ENCODE data around the gene TTLL7. TPM values are rescaled to one million over a fixed set of nuclear protein-coding genes. Genes with fewer than 3 reads are reported as not detected.

The TTLL7 gene
- total RNA-seq, 1 experiment from 2014 or later, result 6.6 TPM

GRCh38 chr1:83932693-83933092 lies 66.2 kb downstream of the TTLL7 start:
- no peak overlapping the region for H3K18ac ChIP-seq (ENCODE audit: insufficient read length, low read depth, low read length)
- no peak overlapping the region for H2BK5ac ChIP-seq (ENCODE audit: insufficient read length, low read length)
- H2AK5ac ChIP-seq (ENCODE audit: insufficient read length, low read length), result no peak overlapping the region
- H2BK120ac ChIP-seq (ENCODE audit: low read depth, low read length, poor library complexity, severe bottlenecking), result no peak overlapping the region
- H3K79me2 ChIP-seq (ENCODE audit: insufficient read depth, low read length), result no peaks in the 10 kb centered on the region
- no peak overlapping the region for H2BK15ac ChIP-seq (ENCODE audit: low read depth, low read length)
- no CpG with 5 or more reads among the region's 4 CpGs for WGBS (ENCODE audit: extremely low coverage, insufficient read length, low lambda C conversion rate)
- H3K4me1 ChIP-seq (ENCODE audit: insufficient read depth, low read length), result peaks cover under 1% of the 10 kb centered on the region; the same call in 1 of the 2 replicates
- no peak overlapping the region for H3T11ph ChIP-seq (ENCODE audit: low read length)
- no peak for DNase-seq
- H4K5ac ChIP-seq (ENCODE audit: insufficient read length, low read depth, low read length), result no peak overlapping the region
- no peaks in the 10 kb centered on the region for H3K36me3 Mint-ChIP-seq (ENCODE audit: insufficient read depth in 1 of 3, low read depth in 3 of 3)
- H3K79me1 ChIP-seq (ENCODE audit: insufficient read depth, low read depth, low read length, poor library complexity, severe bottlenecking), result no peaks in the 10 kb centered on the region
- no peak overlapping the region for H2BK20ac ChIP-seq (ENCODE audit: low read depth, low read length, poor library complexity, severe bottlenecking)
- no peak for TF ChIP-seq CTCF (conservative IDR thresholded peaks at IDR 0.05)
- no peak overlapping the region for H3K4me2 ChIP-seq (ENCODE audit: insufficient read depth, insufficient read length, low read length)
- H3K9ac ChIP-seq (ENCODE audit: extremely low read depth, insufficient read length, low read length), result no peak overlapping the region
- no peak overlapping the region for H2BK12ac ChIP-seq (ENCODE audit: insufficient read length, low read depth, low read length)
- H3K4me1 Mint-ChIP-seq, result peaks cover 3 to 5% of the 10 kb centered on the region in 2 experiments; a peak in 3 of 4 replicates
- no peak overlapping the region for H3K4ac ChIP-seq (ENCODE audit: low read depth, low read length)
- no peak overlapping the region for H3K4me3 Mint-ChIP-seq
- H3K9me3 Mint-ChIP-seq, result no peaks in the 10 kb centered on the region
- H3K27me3 Mint-ChIP-seq (ENCODE audit: low read depth), result no peaks in the 10 kb centered on the region
- H4K91ac ChIP-seq (ENCODE audit: insufficient read length, low read depth, low read length), result no peak overlapping the region
- H3K27ac ChIP-seq (ENCODE audit: insufficient read length, low read depth, low read length), result no peak overlapping the region
- no peaks in the 10 kb centered on the region for H3K23me2 ChIP-seq (ENCODE audit: insufficient read length, low read depth, low read length, poor library complexity, severe bottlenecking)
- no peaks in the 10 kb centered on the region for H3K9me3 ChIP-seq (ENCODE audit: control insufficient read depth, low read depth, low read length)
- H3K14ac ChIP-seq (ENCODE audit: insufficient read depth, low read length), result no peak overlapping the region
- H3K27me3 ChIP-seq (ENCODE audit: insufficient read depth, low read length), result no peaks in the 10 kb centered on the region
- no peak overlapping the region for H2AFZ ChIP-seq (ENCODE audit: low read length)
- H3K56ac ChIP-seq (ENCODE audit: insufficient read length, low read depth, low read length), result no peak overlapping the region
- H4K20me1 ChIP-seq (ENCODE audit: control insufficient read depth, insufficient read depth, insufficient read length), result no peaks in the 10 kb centered on the region
- no peak overlapping the region for H3K23ac ChIP-seq (ENCODE audit: insufficient read length, low read depth, low read length)
- no peak overlapping the region for H4K8ac ChIP-seq (replicated peaks; ENCODE audit: insufficient read length, low read depth, low read length)
- no peak overlapping the region for H3K27ac Mint-ChIP-seq
